GM21515 (cell line): ENCODE measurements around the gene ABCA9.
"Not testable (repeated sequence)": the region's sequence is repeated elsewhere in the genome, so short reads cannot be mapped to it uniquely, and the experiment has no call there.

Experiments used
- ATAC-seq: cut with Tn5 transposase; IDR thresholded peaks from one replicate; pipeline ENCODE4 v1.9.1; 2021; ENCODE audit not compliant: unreplicated experiment

The ABCA9 gene

DNA sequence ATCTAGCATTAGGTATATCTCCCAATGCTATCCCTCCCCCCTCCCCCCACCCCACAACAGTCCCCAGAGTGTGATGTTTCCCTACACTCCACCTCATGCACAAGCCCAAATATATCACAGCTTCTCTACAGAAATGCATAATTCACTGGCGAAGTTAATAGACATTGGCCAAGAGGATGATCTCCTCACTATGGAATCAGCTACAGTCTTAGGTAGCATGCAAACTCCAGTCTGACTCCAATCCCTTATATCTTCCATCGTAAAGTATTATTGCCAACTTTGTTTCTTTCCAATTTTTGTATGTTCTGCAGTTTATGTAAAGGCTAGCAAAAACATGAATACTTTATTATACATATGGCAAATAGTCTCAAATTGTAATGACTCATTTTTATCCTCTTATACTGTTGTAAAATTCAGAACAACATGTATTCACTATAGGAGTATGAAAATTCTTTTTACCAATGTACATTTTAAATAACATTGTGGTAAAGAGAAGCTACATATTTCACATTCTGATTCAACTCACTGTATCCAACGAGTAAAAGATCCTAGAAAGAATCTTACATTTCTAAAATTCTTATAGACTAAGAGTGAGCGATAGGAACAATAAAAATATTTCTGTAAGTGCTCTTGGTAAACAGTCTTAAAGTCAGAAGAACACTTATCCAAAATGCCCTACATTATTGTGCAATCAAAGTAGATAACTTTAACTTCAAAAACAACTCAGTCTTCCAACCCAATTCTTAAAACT is 106.4 kb downstream of the ABCA9 start:
- ATAC-seq = no peak

DNA sequence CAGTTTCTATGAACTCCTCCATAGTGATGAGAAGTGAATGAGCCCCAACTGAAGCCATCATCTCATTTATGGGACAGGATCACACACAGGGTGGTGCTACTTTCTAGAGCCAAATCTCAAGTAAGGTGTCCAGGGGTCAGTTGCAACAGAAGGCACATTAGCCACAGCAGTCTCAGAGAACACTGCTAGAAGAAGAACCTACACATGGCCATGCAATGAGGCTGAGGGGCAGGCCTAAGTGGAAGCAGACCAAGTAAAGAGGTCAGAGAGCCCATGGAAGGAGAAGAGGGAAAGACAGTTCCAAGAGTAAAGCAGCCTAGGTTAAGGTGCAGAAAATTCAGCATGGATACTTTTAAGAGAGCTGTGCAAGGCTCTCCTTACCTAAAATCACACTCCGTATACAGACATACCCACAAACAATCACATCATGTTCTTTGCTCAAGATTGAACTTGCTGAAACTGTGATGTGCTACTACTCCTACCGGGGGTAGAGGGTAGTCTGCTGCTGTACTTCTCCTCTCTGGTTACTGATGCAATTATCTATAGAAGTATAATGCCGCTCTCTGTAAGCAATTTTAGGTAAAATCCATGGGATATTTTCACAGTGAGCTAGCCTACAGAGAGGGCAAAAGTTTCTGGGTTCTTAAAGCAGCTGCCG is 107.3 kb downstream of the ABCA9 start:
- ATAC-seq = no peak

DNA sequence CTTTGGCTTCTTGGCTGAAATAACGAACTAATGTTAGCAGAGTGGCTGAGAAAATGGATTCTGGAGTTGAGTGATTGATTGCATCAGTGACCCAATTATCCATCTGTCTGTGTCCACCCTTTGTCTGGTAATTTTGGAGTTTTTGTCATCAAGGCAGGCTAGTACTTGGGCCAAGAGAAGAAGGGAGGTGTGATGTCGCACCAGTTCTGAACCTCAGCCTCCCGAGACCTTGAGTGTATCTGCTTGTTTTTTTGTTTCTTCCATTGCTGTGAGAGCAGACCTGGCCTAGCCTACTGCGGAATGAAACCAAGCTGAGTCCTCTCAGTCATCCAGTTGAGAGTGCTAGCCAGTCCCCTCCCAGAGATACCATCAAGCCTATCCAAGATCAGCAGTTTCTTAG is 110.0 kb downstream of the ABCA9 start:
- ATAC-seq = no peak

DNA sequence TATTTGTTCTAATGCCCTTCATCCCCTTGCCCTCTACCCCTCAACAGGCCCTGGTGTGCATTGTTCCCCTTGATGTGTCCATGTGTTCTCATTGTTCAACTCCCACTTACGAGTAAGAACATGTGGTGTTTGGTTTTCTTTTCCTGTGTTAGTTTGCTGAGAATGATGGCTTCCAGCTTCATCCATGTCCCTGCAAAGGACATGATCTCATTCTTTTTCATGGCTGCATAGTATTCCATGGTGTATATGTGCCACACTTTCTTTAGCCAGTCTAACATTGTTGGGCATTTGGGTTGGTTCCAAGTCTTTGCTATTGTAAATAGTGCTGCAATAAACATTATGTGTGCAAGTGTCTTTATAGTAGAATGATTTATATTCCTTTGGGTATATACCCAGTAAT is 112.9 kb downstream of the ABCA9 start:
- not testable (repeated sequence) for ATAC-seq

DNA sequence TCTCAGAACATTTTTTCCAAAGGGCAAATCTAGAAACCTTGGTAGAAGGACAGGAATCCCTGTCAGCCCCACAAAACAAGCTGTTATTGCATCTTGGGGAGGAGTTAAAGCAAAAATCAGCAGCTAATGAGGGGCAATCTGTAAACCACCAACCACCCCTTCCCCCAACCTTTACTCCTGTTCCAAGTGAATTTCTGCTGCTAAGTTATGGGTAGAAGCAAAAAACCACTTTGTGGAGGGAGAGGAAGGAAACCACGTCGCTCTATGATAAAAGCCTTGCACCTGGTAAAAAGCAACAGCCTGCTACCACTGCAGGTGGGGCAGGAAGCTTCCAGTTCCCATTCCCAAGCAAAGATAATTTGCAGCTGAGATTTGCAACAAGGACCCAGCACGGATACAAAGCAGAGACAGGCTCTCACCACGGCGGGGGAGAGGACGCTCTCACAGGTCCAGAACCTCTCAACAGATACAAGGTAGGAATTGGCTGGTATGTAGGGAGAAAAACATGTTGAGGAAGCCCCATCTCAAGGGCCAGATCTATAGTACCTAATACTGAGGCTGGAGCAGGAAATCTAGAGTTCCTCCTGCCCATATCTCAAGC is 116.2 kb downstream of the ABCA9 start:
- ATAC-seq = no peak

DNA sequence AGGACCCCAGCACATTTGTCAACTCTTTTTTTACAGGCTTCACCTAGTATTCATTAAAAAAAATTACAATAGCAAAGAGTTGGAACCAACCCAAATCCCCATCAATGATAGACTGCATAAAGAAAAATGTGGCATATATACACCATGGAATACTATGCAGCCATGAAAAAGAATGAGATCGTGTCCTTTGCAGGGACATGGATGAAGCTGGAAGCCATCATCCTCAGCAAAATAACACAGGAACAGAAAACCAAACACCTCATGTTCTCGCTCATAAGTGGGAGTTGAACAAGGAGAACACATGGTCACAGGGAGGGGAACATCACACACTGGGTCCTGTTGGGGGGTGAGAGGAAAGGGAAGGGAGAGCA is 116.9 kb downstream of the ABCA9 start:
- not testable (repeated sequence) for ATAC-seq

DNA sequence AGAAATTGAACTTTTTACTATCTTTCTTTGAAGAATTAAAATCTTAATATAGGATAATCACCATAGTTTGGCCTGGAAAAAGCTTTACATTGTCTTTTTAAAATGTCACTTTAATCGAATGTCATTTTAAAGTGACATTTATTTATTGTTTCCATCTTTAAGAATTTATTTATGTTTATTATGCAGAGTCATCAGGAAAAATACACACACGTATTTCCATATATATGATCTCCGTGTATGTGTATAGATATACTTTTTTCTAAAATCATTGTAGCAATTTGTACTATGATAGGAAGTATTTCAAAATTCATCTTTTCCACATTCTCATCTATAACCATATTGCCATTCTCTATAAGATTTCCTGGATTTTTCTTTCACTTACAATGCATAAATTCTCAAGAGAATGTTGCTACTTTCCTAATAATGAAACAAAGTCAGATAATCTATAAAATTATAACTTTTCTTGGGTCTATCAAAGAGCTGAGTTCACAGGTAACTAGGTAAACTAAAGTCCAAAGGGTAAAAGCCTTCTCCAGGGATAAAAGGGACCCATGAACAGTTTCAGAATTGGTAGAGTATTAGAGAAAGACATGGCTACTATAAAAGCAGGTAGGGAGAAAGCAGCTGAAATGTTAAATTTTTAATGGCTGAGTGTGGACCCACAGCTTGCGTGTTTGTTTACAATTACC is 117.5 kb downstream of the ABCA9 start:
- no peak for ATAC-seq

DNA sequence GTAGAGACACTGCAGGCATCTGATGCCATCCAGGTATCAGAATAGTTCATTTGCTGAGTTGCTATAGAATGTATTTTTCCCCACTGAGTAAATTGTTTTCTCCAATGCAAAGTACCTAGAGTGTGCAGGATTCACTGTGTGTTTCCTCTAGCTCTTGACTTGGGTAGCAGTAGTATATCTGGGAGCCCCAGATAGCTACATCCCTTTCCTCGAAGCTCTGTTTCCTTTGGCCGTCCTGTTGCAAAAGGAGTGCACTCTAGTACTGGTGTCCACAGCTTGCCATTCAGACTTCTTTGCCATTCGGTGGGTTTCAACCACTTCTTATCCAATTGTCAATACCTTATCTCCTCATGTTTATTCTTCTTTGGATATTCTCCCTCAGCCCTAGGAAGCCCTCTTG is 118.3 kb downstream of the ABCA9 start:
- no peak for ATAC-seq

DNA sequence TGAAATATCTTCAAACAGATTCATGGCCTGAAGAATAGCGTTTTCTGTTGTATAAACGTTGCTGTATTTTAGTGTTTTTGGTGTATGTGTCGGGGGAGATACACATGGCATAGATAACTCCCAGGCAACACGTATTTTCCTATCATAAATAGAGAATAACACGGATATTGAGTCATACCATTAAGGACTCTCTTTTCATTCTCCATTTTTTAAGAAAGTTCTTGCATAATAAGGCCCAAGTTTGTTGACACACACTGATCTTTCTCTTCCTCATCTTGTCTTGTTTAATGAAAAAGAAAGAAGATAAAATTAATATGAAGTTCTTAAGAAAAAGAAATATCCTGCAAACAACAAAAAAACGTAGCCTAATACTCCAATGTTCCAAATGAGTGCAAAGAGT is 119.0 kb downstream of the ABCA9 start:
- ATAC-seq = no peak

DNA sequence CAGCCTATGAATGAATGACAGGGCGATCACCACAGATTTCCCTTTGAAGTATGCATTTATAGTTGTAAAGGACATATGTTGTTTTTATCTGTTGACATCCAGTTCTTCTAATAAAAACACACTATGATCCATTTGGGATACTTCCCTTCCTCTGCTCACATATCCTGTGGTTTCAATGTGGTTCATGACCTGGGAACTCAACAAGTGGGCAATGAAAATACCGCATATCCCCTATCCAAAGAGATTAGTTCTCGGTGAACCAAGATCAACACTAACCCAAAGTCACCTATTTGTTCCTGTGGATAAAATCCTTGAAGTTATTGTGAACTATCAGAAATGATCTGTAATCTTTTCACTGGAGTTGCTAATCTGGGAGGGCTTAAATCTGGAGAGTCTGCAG is 121.5 kb downstream of the ABCA9 start:
- no peak for ATAC-seq

DNA sequence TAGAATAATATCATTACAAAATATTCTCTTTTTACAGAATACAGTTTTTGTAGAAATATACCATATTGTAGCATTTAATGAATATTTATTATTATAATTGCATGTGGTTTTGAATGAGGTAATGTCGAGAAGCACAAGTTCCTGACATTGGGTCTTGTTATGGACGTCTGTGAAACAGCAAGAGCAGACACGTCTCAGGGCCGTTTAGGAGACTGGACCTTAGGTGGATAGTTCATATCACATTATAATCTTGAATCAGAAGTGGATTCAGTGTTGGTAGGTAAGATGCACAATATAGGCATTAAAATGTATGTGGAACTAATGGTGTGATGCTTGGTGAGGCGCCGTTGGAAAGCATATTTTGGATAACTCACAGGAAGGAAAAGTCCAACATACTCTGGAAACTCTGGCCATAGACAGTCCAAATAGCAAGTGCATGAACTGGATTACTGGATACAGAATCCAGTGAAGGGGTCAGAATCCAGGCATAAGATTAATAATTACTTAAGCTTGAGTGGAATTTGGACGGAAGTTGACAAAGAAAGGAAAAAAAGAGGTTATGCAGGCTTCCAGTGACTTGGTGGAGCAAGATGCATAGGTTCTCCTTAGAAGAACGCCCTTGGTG is 122.7 kb downstream of the ABCA9 start:
- ATAC-seq = no peak

DNA sequence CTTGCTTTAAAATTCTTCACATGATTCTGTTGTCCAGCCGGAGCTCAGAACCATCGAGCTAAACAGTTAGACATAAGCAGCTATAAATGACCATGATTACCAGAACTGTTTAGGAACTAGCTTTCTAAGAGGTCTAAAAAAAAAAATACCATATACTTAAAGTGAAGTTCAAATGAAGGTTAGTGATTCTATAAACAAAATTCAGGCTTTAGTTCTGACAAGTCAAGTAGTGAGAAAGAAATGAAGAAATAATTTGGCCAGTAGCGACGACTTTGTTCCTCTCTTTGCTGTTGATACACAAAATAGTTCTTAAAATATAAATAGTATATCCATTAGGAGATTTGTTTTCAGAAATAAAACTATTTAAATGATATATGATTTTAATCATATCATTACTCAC is 133.2 kb downstream of the ABCA9 start:
- ATAC-seq = no peak

DNA sequence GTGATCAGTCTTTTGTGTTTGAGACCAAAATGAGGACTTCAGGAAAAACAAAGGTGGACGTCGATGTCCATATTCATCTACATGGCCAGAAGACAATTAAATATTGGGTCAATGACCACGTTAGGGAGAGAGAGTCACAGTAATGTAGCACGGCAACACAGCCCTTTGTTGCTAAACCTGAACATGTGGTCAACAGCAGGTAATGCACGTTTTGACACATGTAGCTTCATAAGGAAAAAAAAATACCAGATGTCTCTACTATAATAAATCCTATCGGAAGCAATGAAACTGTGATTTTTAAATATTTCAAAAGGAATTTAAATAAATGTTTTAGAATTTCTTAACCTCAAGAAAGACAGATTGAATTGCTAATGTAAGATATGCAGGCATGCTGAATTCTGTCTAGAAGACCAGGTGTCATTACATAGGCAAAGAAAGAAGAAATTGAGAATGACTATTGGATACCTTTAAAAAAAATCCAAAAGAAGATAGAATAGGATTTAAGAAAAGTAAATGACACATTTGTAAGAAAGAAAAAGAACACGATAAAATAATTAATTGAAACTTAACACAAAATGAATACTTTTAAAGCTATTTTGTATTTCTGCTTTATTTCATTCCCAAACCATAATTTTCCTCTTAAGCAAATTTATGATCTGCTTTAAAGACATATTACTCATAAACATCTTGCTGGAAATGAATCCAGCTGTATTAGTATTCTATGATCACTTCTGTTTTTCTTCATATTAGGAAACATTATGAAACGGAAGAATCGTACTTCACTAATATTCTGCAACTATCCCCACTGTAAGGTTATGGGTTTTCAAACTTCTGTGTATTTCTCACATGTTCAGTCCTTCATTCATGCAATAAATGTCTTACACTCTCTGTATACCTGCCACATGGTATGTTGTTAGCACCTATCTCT is 135.7 kb downstream of the ABCA9 start:
- ATAC-seq = no peak
